Left cardiac atrium (tissue), 4 donors: ENCODE measurements around the gene ZNF789. TPM values are rescaled to one million over a fixed set of nuclear protein-coding genes. Genes with fewer than 3 reads are reported as not detected.
A peak's percentile ranks its signal among the peaks of the same experiment; 100 is the strongest.
"Not testable (repeated sequence)": the region's sequence is repeated elsewhere in the genome, so short reads cannot be mapped to it uniquely, and the experiment has no call there.

ENCODE experiments used
- ATAC-seq, 2 donors: fragments of 200-7000 bp; cut with Tn5 transposase; one replicate each; pipeline ENCODE4 v1.9.1; 2020; ENCODE audit warnings: mild to moderate bottlenecking in 2 of 2, moderate library complexity in 2 of 2
- DNase-seq: peaks from one replicate; pipeline ENCODE4 v3.0.0-alpha.2; 2020
- intact Hi-C, 2 donors: fragments of 100-400 bp; cut with DNase I; formaldehyde crosslinking; loops; one replicate each; pipeline versions ENCODE4 v1.14.1 to v1.15.1; 2022 to 2023
- long read RNA-seq: library from polyadenylated mRNA; unstranded; transcript quantifications from one replicate; pipeline ENCODE4 v2.0.0, GENCODE V29; 2021
- total RNA-seq, 2 donors: library from RNA; stranded (reverse); fragmentation: NEBNext Ultra II Directional; extraction: Animal tissue kit (Norgen Biotek cat#: 25700); gene quantifications; one replicate each; pipeline ENCODE4 v1.2.1, GENCODE V29; 2021
- donor health status: DM: no; HTN: yes; CAD: no.
- donor health status: DM: no; HTN: yes; CAD: no; lungs with severe emphysema.
- donor health status: DM: yes; HTN: yes; CAD: no.
- donor health status: Dilated cardiomyopathy.

Gene ZNF789
- total RNA-seq = 1 to 10 TPM; 2.9 to 3.2 TPM
- long read RNA-seq, partial matches to known transcripts = 0 of 5 reads
- long read RNA-seq, other reads (novel, unspliced or antisense) = 3 of 5 reads

- DNase-seq (peak; percentile 99), ATAC-seq (peak; percentile 99)
- intact Hi-C loops = loop anchor here in 1 of 2 donors (2.0 kb wide), 1 partner anchor 26 kb away; no protein-coding TSS in a partner anchor
Measured at GRCh38 chr7:99472561-99473314, at the start of gene ZNF789. TSS of gene ZNF789 (plus strand) at chr7:99472890. CDS start at chr7:99476457, 3,567 bp downstream.

GRCh38 chr7:99424932-99425730 is 47.6 kb upstream of the ZNF789 start:
- intact Hi-C loops = no loop called here
- DNase-seq = peak; percentile 16
- peak in 1 of 2 donors; percentile 12 for ATAC-seq

- no peak for DNase-seq
- intact Hi-C loops = no loop called here
- no peak for ATAC-seq
Measured at GRCh38 chr7:99428972-99429566, 43.6 kb upstream of the ZNF789 start.

- intact Hi-C loops = no loop called here
- DNase-seq = no peak
- no peak for ATAC-seq
Measured at GRCh38 chr7:99429756-99430155, 42.9 kb upstream of the ZNF789 start.

GRCh38 chr7:99431756-99432540 is 40.7 kb upstream of the ZNF789 start:
- DNase-seq, intact Hi-C loops: not testable (repeated sequence)

GRCh38 chr7:99433158-99433557 is 39.5 kb upstream of the ZNF789 start:
- ATAC-seq = no peak
- intact Hi-C loops = no loop called here
- no peak for DNase-seq

More at GRCh38 chr7:99431756-99432540, 40.7 kb upstream of the ZNF789 start:
- ATAC-seq = not testable (repeated sequence)

- intact Hi-C loops = no loop called here
- ATAC-seq (peak; percentile 10 to 19), DNase-seq (no peak)
Measured at GRCh38 chr7:99437946-99438572, 34.6 kb upstream of the ZNF789 start.

GRCh38 chr7:99438573-99439480 is 33.9 kb upstream of the ZNF789 start, which contains the start of the genes CPSF4 and PTCD1:
TSS of gene CPSF4 (plus strand) at chr7:99438943. CDS start at chr7:99439083, 140 bp downstream.
TSS of gene PTCD1 (minus strand) at chr7:99438798. CDS start at chr7:99435242, 3,556 bp downstream.
- peak; percentile 98 for ATAC-seq
- DNase-seq = peak; percentile 97
- intact Hi-C loops = no loop called here

- intact Hi-C loops = no loop called here
Measured at GRCh38 chr7:99440195-99440594, 32.5 kb upstream of the ZNF789 start.

GRCh38 chr7:99446096-99446495 is 26.6 kb upstream of the ZNF789 start:
- intact Hi-C loops = no loop called here
- DNase-seq = no peak
- no peak for ATAC-seq

More at GRCh38 chr7:99440195-99440594, 32.5 kb upstream of the ZNF789 start:
- DNase-seq = no peak
- ATAC-seq = no peak

- ATAC-seq (no peak), DNase-seq (no peak)
- intact Hi-C loops = no loop called here
Measured at GRCh38 chr7:99447943-99448342, 24.7 kb upstream of the ZNF789 start.

- intact Hi-C loops = no loop called here
- no peak for DNase-seq
- no peak for ATAC-seq
Measured at GRCh38 chr7:99448855-99449254, 23.8 kb upstream of the ZNF789 start.

- ATAC-seq (no peak), DNase-seq (no peak)
- intact Hi-C loops = no loop called here
Measured at GRCh38 chr7:99449326-99449725, 23.4 kb upstream of the ZNF789 start.

GRCh38 chr7:99451936-99452335 is 20.8 kb upstream of the ZNF789 start:
- intact Hi-C loops = no loop called here
- no peak for DNase-seq
- ATAC-seq = peak in 1 of 2 donors; percentile 41

GRCh38 chr7:99452541-99452940 is 20.1 kb upstream of the ZNF789 start:
- intact Hi-C loops = no loop called here
- ATAC-seq (peak in 1 of 2 donors; percentile 13), DNase-seq (no peak)

- DNase-seq (no peak), ATAC-seq (peak; percentile 10 to 34)
- intact Hi-C loops = no loop called here
Measured at GRCh38 chr7:99453105-99453504, 19.6 kb upstream of the ZNF789 start.

GRCh38 chr7:99455874-99456273 is 16.8 kb upstream of the ZNF789 start:
- ATAC-seq = no peak
- intact Hi-C loops = no loop called here
- DNase-seq = no peak
